SKM-1 (cell line): ENCODE data around the gene PSG7.
"Not testable (repeated sequence)": the region's sequence is repeated elsewhere in the genome, so short reads cannot be mapped to it uniquely, and the experiment has no call there.

Experiments
- DNase-seq: peaks from one replicate; lab custom pipeline; 2025; ENCODE audit not compliant: unreplicated experiment; lab: John Stamatoyannopoulos, UW

Gene PSG7

GRCh38 chr19:42916931-42917330 lies 20.1 kb downstream of the PSG7 start:
- DNase-seq: not testable (repeated sequence)

- not testable (repeated sequence) for DNase-seq
Observed at GRCh38 chr19:42913516-42913915, 23.5 kb downstream of the PSG7 start.

- DNase-seq: not testable (repeated sequence)
Observed at GRCh38 chr19:42912941-42913340, 24.1 kb downstream of the PSG7 start.

GRCh38 chr19:42911731-42912130 lies 25.3 kb downstream of the PSG7 start:
- DNase-seq: not testable (repeated sequence)

- not testable (repeated sequence) for DNase-seq
Observed at GRCh38 chr19:42906162-42906561, 30.8 kb downstream of the PSG7 start.

GRCh38 chr19:42900561-42900960 lies 36.4 kb downstream of the PSG7 start:
- not testable (repeated sequence) for DNase-seq

- DNase-seq: not testable (repeated sequence)
Observed at GRCh38 chr19:42899674-42900073, 37.3 kb downstream of the PSG7 start.

GRCh38 chr19:42899110-42899509 lies 37.9 kb downstream of the PSG7 start:
- DNase-seq: not testable (repeated sequence)

- DNase-seq: not testable (repeated sequence)
Observed at GRCh38 chr19:42898656-42899055, 38.4 kb downstream of the PSG7 start.

- DNase-seq: not testable (repeated sequence)
Observed at GRCh38 chr19:42897729-42898128, 39.3 kb downstream of the PSG7 start.

- DNase-seq: not testable (repeated sequence)
Observed at GRCh38 chr19:42890446-42890845, 46.6 kb downstream of the PSG7 start.

- DNase-seq: not testable (repeated sequence)
Observed at GRCh38 chr19:42887876-42888445, 49.0 kb downstream of the PSG7 start.

- DNase-seq: not testable (repeated sequence)
Observed at GRCh38 chr19:42882730-42883129, 54.3 kb downstream of the PSG7 start.

GRCh38 chr19:42882010-42882409 lies 55.0 kb downstream of the PSG7 start:
- DNase-seq: not testable (repeated sequence)

- DNase-seq: not testable (repeated sequence)
Observed at GRCh38 chr19:42881279-42881678, 55.7 kb downstream of the PSG7 start.

- DNase-seq: not testable (repeated sequence)
Observed at GRCh38 chr19:42880621-42881020, 56.4 kb downstream of the PSG7 start.

GRCh38 chr19:42879613-42880012 lies 57.4 kb downstream of the PSG7 start, which contains the start of gene PSG1:
TSS of gene PSG1 (minus strand) at chr19:42879713. CDS start at chr19:42879581, 132 bp downstream.
- DNase-seq: no peak

GRCh38 chr19:42876596-42876995 lies 60.4 kb downstream of the PSG7 start:
- DNase-seq: not testable (repeated sequence)

GRCh38 chr19:42875881-42876280 lies 61.1 kb downstream of the PSG7 start:
- DNase-seq: not testable (repeated sequence)

- DNase-seq: not testable (repeated sequence)
Observed at GRCh38 chr19:42874901-42875813, 61.9 kb downstream of the PSG7 start.

- not testable (repeated sequence) for DNase-seq
Observed at GRCh38 chr19:42874136-42874535, 62.9 kb downstream of the PSG7 start.
